RPMI7951 (cell line): ENCODE data around the gene NRTN. TPM values are rescaled to one million over a fixed set of nuclear protein-coding genes. Genes with fewer than 3 reads are reported as not detected.

Experiments
- DNase-seq: peaks from one replicate; pipeline ENCODE4 v3.0.0-alpha.2; 2012; ENCODE audit warnings: low read depth
- total RNA-seq: library from RNA; depleted of rRNA; stranded (reverse); fragments of >200 nt; shearing (Covaris generic); gene quantifications from 2 replicates; pipeline ENCODE4 v1.2.3, GENCODE V29; 2014

NRTN gene
- total RNA-seq, 1 experiment from 2014 or later, result not detected

DNA sequence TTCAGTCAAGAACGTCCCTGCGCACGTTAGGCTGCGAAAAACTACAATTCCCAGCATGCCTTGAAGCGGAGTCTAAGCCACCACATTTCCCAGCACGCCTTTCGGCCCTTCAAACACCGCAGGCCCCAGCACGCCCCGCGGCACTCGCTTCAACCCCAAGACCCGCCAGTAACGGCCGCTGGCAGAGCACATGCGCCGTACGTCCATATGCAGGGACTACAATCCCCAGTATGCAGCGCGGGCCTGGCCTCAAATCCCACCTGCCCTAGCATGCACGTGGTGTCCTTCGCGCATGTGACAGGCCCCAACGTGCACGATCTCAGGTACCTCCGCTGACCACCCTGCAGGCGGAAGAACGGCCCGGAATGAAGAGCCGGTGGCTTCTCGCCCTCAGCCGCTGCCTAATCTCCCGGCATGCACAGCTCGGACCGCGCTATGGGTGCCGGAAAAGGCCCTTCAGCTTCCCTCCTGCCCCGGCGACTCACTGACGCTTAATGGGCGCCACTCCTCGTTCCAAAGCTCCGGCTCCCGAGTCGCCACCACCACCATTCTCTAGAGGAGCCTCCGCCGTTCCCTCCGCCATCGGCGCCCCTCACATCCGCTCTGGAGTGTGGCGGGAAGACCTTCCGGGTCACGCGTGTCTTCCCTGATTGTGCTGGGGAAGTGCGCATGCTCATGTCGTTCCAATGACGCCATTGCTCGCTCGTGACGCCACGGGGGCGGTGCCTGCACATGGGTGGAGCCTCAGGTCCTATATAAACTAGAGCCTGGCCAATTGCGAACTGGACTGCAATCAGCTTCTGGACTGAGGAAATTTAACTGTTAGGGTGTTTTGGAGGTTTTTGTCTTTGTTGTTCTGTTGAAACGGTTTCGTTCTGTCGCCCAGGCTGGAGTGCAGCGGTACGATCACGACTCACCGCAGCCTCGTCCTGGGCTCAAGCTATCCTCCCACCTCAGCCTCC lies 14.0 kb upstream of the NRTN start, which contains the start of gene DUS3L:
Gene DUS3L (minus strand): TSS at position 605 of the 962 bp plus-strand sequence. CDS start 22 bp downstream, at position 583.
- DNase-seq, result peak; percentile 97

DNA sequence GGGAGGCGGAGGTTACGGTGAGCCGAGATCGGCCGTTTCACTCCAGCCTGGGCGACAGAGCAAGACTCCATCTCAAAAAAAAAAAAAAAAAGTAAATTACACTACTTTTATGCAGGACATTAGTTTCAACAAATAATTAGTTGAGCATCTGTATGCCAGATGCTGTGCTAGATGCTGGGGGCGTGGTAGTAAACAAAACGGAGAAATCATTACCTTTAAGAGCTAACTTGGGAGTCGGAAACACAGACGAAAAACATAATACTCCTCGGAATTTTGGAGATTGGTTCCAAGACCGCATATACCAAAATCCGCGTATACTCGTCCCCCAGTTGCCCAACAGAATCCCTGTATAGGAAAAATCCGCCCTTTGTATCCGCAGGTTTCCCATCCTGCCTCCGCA lies 12.6 kb upstream of the NRTN start:
- no peak for DNase-seq

DNA sequence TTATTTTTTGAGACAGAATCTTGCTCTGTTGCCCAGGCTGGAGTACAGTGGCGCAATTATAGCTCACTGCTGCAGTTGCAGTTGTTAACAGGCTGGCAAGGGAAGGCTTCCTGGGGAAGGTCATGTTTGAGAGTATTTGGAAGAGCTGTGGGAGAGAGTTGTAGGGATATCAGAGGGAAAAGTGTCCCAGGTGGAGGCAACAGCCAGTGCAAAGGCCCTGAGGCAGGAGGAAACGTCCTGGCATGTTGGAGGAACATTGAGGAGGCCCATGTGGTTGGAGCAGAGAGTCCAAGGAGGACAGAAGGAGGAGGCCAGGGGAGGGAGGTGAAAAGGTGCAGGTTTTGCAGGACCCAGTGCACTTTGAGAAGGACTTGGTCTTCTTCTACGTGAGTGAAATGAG lies 11.7 kb upstream of the NRTN start:
- no peak for DNase-seq

DNA sequence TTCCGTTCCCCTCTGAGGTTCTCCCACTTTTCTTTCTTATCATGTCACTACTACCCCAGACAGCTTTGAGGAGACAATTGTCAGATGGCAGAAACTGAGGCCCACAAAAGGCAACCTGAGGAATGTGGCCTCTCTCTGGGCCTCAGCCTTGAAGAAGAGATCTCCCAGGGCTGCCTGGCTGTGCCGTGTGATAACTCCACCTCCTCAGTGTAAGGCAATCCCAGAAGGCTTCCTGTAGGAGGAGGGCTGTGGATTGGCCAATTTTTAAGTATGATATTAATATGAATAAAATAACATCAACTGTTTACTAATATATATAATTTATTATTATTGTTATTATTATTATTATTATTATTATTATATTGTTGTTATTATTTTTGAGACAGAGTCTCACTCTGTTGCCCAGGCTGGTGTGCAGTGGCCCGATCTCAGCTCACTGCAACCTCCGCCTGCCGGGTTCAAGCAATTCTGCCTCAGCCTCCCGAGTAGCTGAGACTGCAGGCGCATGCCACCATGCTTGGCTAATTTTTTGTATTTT lies 9.4 kb upstream of the NRTN start:
- DNase-seq, result no peak

DNA sequence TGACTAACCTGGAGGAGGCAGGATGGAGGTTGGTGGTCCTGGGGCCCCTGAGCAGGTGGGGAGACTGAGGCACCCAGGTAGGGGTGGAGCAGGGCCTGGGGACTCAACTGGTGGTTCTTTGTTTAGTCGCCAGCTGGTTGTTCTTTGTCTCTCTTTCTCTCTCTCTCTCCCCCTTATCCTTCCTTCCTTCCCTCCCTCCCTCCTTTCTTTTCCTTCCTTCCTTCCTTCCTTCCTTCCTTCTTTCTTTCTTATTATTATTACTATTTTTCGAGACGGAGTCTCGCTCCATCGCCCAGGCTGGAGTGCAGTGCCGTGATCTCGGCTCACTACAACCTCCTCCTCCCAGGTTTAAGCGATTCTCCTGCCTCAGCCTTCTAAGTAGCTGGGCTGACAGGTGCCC lies 6.6 kb upstream of the NRTN start:
- no peak for DNase-seq

DNA sequence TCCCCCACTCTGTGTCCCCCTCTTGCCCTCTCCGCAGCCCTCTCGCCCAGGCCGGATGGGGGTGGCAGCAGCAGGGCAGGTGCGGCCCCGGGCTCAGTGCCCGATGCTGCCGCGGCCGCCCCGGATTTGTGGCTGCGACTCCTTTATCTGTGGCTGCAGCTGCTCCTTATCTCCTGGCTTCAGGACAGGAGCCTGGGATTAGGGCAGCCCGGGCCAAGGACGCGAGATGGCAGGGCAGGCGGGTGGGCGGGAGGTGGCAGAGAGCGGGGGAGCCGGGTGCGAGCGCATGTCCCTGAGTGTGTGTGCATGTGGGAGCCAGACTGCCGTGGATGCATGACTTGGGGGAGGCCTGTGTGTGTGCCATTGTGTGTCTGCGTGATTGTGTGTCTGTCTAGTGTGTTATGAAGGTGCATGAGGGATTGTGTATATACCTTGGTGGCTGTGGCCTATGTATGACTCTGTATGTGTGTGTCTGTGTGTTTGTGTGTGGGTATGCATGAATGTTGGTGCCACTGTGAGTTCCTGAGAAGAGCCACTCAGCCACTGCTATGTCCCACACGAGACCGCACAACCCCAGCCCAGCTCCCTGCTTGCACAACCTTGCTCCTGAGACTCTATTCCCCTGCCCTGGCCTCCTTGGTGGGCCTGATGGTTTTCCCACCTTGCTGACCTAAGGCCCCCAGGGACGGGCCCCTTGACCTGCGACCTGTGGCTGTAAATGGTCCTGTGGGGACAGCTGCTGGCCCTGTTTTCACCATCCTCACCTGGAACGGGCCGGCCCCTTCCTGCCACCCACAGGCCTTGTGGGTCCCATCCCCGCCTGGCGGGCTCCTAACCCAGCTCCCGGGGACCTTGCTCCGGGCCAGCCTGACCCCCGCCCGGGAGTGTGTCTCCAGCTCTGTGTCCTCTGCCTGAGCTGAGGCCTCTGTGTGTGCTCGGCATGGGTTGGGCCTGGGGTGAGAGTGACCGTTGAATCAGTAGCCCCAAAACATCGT lies 5.3 kb upstream of the NRTN start:
- DNase-seq, result no peak

DNA sequence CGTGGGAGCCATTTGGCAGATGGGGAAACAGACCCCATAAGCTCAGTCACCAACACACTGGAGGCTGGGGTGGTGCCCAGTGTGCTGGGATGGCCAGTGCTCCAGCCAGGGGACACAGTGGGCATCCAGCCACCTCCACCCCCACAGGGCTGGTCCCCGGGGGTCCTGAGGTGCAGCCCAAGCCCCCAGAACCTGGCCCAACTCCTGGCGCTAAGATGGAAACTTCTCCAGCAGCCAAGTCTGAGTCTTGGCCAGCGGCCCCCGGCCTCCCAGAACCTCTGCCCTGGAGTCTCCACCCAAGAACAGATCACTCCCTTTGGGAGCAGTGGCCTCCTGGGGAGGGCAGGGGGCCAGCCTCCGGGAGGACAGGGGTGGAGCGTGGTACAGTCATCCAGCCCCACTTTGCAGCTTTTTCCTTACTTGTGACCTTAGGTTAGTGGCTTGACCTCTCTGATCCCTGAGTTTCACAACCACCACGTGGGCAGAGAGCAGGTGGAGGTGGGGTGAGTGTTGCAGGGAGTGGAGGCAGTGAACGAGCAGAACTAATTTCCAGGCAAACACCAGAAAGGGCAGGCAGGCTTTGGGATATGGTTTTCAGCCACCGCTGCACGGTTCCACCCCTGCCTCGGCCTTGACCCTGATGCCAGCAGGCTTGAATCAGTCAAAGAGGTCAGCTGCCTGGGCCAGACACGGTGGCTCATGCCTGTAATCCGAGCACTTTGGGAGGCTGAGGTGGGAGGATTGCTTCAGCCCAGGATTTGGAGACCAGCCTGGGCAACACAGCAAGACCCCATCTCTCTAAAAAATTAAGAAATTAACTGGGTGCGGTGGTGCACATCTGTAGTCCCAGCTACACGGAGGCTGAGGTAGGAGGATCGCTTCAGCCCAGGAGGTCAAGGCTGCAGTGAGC lies 4.3 kb upstream of the NRTN start:
- DNase-seq, result no peak

DNA sequence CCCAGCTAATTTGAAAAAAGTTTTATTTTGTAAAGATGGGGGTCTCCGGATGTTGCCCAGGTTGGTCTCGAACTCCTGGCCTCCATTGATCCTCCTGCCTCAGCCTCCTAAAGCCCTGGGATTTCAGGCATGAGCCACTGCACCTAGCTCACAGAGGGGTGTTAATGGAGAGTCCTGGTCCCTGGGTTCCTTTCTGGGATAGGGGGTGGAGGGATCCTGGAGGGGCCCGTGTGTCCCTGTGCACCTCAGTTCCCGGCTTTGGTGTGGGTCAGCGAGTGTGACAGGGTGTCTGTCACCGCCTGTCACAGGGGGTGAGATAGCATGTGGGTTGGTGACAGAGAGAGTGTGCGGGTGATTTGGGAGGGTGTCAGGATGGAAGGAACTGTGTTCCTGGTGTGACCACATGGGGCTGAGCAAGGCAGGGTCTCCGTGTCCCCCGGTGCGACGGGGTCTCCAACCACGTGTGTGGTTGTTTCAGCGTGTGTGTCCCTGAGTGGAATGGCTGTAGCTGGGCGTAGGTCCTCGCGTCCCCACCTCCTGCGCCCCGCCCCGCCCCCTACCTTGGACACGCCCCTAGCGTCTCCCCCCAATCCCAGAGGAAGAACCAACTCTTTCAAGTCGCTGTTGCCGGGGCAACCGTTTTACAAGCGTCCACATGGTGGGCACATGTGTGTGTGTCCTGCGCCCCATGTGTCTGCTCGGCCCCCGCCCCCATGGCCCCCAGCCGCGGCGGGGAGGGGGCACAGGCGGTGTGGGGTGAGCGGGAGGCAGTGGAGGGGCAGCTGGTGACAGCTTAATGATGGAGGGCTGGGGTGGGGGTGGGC lies 2.9 kb upstream of the NRTN start:
- peak; percentile 53 for DNase-seq

DNA sequence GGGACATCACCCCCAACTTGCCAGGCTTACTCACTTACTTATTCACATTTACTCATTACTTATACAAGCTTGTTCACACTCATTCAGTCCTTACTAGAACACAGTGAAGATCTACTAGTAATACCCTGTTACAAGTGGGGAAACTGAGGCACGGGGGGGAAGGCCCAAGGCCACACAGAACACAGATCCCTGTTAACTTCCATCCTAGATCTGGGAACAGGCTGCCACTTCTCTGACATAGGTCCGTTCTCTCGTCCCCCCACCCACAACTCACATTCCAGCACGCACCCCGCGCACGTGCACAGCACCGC lies 1.5 kb upstream of the NRTN start:
- DNase-seq, result no peak

DNA sequence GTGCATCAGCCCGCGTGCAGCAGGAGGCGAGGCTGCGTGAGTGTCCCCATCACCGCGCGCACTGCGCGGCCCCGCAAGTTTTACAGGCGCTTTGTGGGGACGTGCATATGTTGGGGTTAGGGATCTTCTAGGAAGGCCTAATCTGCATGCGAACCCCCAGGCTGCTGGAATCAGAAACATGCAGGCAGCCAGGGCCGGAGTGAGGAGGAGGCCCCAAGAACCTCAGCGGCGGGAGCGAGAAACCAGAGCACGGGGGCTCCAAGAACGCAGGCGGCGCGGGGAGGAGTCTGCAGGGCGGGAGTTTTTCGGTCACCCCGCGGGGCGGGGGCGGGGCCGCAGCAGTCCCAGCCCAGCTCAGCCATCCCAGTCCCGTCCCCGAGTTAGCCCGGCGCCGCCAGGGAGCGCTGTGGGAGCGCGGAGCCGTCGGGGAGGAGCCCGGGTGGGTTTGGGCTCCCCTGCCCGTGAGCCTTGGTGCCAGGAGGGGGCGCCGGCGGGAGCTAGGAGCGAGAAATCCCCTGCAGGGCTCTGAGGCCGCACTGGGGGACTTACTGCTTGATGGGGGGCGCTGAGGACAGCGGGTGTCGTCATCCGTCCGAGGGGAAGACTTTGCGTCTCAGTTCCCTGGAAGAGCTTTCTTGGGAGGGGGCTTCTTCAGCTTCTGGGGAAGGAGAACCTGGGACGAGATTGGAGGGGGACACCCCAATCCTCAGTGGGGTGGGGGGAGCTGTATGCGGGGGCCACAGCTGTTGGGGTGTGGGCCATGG lies 933 bp upstream of the NRTN start:
- peak; percentile 76 for DNase-seq

DNA sequence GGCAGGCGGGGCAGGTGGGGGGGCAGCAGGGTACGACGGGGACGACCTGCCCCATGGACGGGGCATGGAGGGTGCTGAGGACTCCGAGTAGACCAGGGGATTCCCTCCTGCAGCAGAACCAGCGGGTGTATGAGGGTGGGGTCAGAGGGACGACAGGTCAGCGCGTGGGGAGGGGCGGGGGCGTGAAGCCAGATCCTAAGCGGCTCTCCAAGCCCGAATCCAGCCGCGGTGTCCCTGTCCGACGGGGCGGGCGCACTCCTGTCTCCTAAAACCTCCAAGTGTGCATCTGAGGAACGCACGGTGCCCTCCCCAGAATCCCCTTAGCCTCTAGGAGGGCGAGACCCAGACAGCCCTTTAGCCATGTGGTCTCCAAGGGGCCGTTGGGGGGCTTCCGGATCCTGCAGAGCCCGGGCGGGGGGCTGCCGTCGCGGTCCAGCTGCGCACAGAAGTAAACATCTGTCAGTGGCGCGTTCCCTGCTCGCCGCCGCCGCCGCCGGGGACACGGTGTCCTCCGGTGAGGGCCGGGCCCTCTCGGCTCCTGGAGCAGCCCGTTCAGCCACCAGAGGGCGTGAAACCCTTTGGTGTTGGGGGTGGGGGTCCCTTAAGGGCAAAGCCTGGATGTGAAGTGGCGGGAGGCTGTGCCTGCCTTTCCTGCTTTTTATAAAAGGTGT lies 730 bp downstream of the NRTN start:
- DNase-seq, result peak; percentile 37

DNA sequence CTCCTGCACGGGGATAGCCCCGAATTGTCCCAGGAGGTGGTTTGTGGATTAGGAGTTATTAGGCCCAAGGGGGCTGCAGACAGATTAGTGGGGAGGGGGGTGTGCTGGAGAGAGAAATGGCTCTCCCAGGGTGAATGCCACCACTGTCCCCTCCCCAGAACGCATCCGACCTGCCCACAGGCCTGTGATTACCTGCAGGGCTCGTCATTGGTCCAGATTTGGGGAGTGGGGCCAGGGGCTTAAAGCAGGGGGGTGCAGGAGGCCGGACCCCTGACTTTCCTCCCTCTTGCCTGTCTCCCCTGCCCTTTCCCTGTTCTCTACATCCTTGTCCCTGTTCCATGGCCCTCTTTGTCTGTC lies 1.2 kb downstream of the NRTN start:
- no peak for DNase-seq

DNA sequence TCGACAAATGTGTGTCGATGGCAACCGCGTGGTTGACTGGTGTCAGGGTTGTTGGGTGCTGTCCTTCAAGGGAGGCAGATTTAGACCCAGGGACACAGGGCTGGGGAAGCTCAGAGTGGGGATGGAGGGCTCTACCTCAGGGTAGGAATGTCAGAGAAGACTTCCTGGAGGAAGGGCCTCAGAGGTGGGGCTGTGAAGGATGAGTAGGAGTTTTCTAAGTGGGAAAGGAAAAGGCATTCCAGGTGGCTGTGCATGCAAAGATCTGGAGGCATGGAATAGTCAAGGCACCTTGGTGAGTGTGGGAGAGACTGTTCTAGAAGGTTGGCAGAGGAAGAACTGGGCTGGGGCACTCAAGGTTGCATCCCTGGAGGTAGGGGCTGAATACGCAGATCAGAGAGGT lies 2.0 kb downstream of the NRTN start:
- DNase-seq, result no peak

DNA sequence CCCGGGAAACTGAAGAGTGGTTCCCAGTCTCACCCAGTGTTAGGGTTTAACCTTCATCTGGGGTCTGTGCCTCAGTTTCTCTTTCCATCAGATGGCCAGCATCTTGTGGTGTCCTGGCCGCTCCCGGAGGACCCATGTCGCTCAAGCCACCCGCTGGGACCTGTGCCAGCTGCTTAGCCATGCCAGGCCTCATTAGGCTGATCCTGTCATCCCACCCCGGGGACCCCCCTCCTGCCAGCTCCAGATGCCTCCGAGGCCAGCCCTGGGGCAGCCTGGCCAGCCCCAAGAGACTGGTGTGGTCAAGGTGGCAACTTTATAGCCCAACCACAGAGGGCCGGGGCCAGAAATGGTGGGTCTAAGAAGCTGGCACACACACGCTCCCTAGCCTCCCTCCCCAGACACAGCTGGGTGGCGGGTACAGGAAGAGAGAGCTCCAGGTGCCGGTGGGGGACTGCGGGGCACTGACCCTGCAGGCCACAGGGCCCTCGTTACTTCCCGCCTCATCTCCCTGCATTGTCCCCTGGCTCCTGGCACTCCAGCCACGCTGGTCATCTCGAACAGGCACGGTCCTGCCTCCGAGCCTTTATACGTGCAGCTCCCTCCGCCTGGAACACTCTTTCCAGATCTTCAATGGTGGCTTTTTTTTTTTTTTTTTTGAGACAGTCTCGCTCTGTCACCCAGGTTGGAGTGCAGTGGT lies 3.4 kb downstream of the NRTN start:
- DNase-seq, result no peak

DNA sequence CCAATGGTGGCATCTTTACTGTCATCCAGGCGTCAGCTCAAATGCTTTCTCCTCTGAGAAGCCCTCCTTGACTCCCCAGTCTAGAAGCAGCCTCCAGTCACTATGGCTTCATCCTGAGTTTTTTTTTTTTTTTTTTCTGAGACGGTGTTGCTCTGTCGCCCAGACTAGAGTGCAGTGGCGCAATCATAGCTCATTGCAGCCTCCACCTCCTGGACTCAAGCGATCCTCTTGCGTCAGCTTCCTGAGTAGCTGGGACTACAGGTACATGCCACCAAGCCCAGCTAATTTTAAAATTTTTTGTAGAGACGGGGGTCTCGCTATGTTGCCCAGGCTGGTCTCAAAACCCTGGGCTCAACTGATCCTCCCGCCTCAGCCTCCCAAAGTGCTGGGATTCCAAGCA lies 4.2 kb downstream of the NRTN start:
- DNase-seq, result no peak

DNA sequence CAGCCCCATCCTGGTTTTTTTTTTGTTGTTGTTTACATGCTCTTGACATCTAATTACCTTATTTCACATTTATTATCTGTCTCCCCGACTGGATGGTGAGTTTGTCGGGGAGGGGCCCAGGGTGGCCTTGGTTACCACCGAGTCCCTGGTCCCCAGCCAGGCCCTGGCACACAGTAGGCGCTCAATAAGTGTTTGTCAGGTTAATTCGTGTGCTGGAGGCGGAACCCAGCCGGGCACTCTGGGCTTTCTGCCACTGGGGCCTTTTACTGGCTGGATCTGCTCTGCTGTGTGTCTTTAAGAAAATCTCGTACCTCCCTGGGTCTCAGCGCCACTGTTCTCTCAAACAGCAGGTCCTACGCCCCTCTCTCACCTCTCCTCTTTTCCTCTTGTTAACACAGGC lies 4.6 kb downstream of the NRTN start:
- DNase-seq, result no peak

DNA sequence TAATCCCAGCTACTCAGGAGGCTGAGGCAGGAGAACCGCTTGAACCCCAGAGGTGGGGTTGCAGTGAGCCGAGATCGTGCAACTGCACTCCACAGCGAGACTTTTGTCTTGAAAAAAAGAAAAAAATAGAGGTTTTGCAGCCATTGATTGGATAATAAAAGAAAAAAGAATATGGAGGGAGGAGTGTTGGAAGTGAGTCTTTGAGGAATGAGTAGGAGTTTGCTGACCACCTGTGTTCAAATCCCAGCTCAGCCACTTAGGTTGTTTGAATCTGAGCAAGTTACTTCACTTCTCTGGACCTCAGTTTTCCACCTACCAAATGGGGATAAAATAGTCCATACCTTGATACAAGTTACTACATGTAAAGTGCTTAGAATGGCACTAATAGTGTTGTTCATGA lies 6.2 kb downstream of the NRTN start:
- DNase-seq, result no peak

DNA sequence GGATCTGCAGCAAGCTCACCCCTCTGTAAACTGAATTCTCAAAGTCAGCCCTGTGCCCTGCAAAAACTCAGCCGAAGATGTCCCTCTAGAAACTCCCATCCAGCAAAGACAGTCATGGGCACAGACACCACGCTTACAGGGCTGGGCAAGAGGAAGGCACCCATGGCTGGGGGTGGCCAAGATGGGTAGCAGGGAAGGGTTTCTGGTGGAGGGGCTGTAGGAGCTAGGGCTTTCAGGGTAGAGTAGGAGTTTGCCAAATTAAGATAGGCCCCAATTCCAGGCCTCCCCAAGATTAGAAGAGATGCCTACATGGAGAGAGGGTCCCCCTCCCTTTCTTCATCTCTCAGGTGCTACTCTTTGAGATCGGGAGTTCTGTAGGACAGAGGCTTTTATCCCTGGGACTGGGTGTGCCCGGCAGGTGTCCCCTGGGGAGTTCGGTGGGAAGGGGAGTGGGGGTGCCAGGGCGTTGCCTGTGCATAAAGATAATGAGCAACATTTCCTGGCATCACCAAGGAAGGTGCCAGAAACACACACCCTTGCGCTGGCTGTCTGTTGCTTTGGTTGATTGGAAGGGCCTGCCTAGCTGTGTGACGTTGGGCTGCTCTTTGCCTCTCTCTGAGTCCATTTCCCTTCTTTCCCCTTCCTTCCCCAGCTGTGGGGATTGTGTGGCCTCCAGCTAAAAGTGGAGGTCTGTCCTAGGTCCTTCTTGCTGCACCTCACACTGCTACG lies 9.4 kb downstream of the NRTN start:
- no peak for DNase-seq
